BLaER1 treated with 17β-estradiol and CSF1 and Interleukin-3, amounts not matched to agents 10 nM and 100 nM (cell line): ENCODE data around the gene ABLIM3.

Experiments
- H3K27ac ChIP-seq, 11 experiments: shearing (Covaris generic); formaldehyde crosslinking; 2 replicates each; pipeline ENCODE4 v1.8.1; 2022
- H3K27me3 ChIP-seq, 11 experiments: shearing (Covaris generic); formaldehyde crosslinking; 2 replicates each; pipeline ENCODE4 v1.8.1; 2022
- H3K36me3 ChIP-seq, 11 experiments: shearing (Covaris generic); formaldehyde crosslinking; 2 replicates each; pipeline ENCODE4 v1.8.1; 2022
- H3K4me1 ChIP-seq, 10 experiments: shearing (Covaris generic); formaldehyde crosslinking; 2 replicates each; pipeline ENCODE4 v1.8.1; 2022
- H3K4me2 ChIP-seq, 11 experiments: shearing (Covaris generic); formaldehyde crosslinking; 2 replicates each; pipeline ENCODE4 v1.8.1; 2022
- H3K4me3 ChIP-seq, 10 experiments: shearing (Covaris generic); formaldehyde crosslinking; 2 replicates each; pipeline ENCODE4 v1.8.1; 2022
- H3K9ac ChIP-seq, 11 experiments: shearing (Covaris generic); formaldehyde crosslinking; 2 replicates each; pipeline ENCODE4 v1.8.1; 2022
- H3K9me3 ChIP-seq, 11 experiments: shearing (Covaris generic); formaldehyde crosslinking; replicated peaks in 1 of 11; 2 replicates each; pipeline ENCODE4 v1.8.1; 2022
- H4K20me1 ChIP-seq, 11 experiments: shearing (Covaris generic); formaldehyde crosslinking; 2 replicates each; pipeline ENCODE4 v1.8.1; 2022
- Cebpa-rat ChIP-seq, 11 experiments: shearing (Covaris generic); IDR thresholded peaks; 2 replicates each; pipeline ENCODE4 v1.8.1; 2022

Gene ABLIM3

GRCh38 chr5:149294872-149295829, 153.9 kb downstream of the ABLIM3 start:
- Histone ChIP-seq H3K4me3 (peak overlapping the region in 4 of 10 experiments; percentile 17 to 33 (median 22); a peak in 5 of 20 replicates), H3K9me3 (no peaks in the 10 kb centered on the region), H4K20me1 (no peaks in the 10 kb centered on the region), H3K4me2 (peak overlapping the region; percentile 70 to 93 (median 88)), H3K4me1 (peaks cover 53 to 92% (median 78%) of the 10 kb centered on the region in 10 experiments), H3K9ac (peak overlapping the region in 8 of 11 experiments; percentile 26 to 61 (median 40); a peak in 14 of 22 replicates), H3K27me3 (no peaks in the 10 kb centered on the region), H3K36me3 (0 out of 22 replicates have a peak, but pooled peaks cover 0 to 2% (median 0%) of the 10 kb centered on the region in 11 experiments), H3K27ac (peak overlapping the region in 8 of 11 experiments; percentile 5 to 64 (median 32); a peak in 8 of 22 replicates)
- TF ChIP-seq Cebpa-rat (IDR thresholded peaks at IDR 0.05) = no peak

- no peak for TF ChIP-seq Cebpa-rat (IDR thresholded peaks at IDR 0.05)
- Histone ChIP-seq H3K4me2 (peak overlapping the region; percentile 77 to 93 (median 88); a peak in 21 of 22 replicates), H4K20me1 (no peaks in the 10 kb centered on the region), H3K27ac (0 out of 22 replicates have a peak overlapping the region, but pooled peaks of 1 of the 11 experiments have one; percentile 4), H3K9me3 (no peaks in the 10 kb centered on the region), H3K4me3 (no peak overlapping the region), H3K4me1 (peaks cover 65 to 97% (median 83%) of the 10 kb centered on the region in 10 experiments), H3K9ac (no peak overlapping the region), H3K27me3 (no peaks in the 10 kb centered on the region), H3K36me3 (0 out of 22 replicates have a peak, but pooled peaks cover 0 to 4% (median 0%) of the 10 kb centered on the region in 11 experiments)
Observed at GRCh38 chr5:149297340-149298025, 156.2 kb downstream of the ABLIM3 start.

DNA sequence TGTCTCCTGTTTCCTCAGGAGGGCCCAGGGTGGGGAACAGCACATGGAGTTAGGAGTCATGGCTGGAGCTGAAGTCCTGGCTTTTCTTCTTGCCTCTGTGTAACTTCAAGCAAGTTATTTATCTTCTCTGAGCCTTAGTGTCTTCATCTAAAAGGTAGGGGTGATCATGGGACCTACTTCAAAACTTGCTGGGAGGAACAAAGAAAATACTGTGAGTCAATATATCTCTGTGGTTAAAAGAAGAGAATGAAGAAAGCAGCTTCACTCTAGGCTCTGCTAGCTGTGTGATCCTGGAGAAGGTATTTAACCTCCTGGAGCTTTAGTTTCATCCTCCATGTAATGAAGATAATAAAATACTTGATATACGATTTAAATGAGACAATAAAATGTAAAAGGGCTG, 156.9 kb downstream of the ABLIM3 start:
- Histone ChIP-seq H3K36me3 (0 out of 22 replicates have a peak, but pooled peaks cover 0 to 4% (median 0%) of the 10 kb centered on the region in 11 experiments), H3K27me3 (no peaks in the 10 kb centered on the region), H3K4me2 (peak overlapping the region; percentile 69 to 93 (median 88); a peak in 21 of 22 replicates), H3K4me3 (no peak overlapping the region), H3K4me1 (peaks cover 69 to 99% (median 87%) of the 10 kb centered on the region in 10 experiments), H3K9me3 (no peaks in the 10 kb centered on the region), H4K20me1 (no peaks in the 10 kb centered on the region), H3K27ac (0 out of 22 replicates have a peak overlapping the region, but pooled peaks of 1 of the 11 experiments have one; percentile 4), H3K9ac (no peak overlapping the region)
- no peak for TF ChIP-seq Cebpa-rat (IDR thresholded peaks at IDR 0.05)

GRCh38 chr5:149298842-149299404, 157.6 kb downstream of the ABLIM3 start:
- H3K27me3 ChIP-seq = no peaks in the 10 kb centered on the region
- H3K4me2 ChIP-seq = peak overlapping the region; percentile 69 to 93 (median 88)
- TF ChIP-seq Cebpa-rat (IDR thresholded peaks at IDR 0.05) = no peak
- H3K4me1 ChIP-seq = peaks cover 69 to 97% (median 88%) of the 10 kb centered on the region in 10 experiments
- peak overlapping the region in 5 of 11 experiments; percentile 22 to 51 (median 28); a peak in 6 of 22 replicates for H3K9ac ChIP-seq
- 0 out of 22 replicates have a peak, but pooled peaks cover 0 to 4% (median 0%) of the 10 kb centered on the region in 11 experiments for H3K36me3 ChIP-seq
- no peaks in the 10 kb centered on the region for H4K20me1 ChIP-seq
- H3K9me3 ChIP-seq = no peaks in the 10 kb centered on the region
- no peak overlapping the region; a peak in 1 of 20 replicates for H3K4me3 ChIP-seq
- H3K27ac ChIP-seq = peak overlapping the region in 7 of 11 experiments; percentile 31 to 72 (median 52); a peak in 14 of 22 replicates

- Histone ChIP-seq H3K27me3 (no peaks in the 10 kb centered on the region), H4K20me1 (no peaks in the 10 kb centered on the region), H3K4me2 (peak overlapping the region; percentile 69 to 93 (median 88)), H3K4me1 (peaks cover 69 to 97% (median 90%) of the 10 kb centered on the region in 10 experiments), H3K36me3 (0 out of 22 replicates have a peak, but pooled peaks cover 0 to 4% (median 0%) of the 10 kb centered on the region in 11 experiments), H3K9ac (peak overlapping the region in 5 of 11 experiments; percentile 22 to 51 (median 28); a peak in 5 of 22 replicates), H3K9me3 (no peaks in the 10 kb centered on the region), H3K4me3 (no peak overlapping the region; a peak in 1 of 20 replicates), H3K27ac (peak overlapping the region in 7 of 11 experiments; percentile 31 to 72 (median 52); a peak in 13 of 22 replicates)
- no peak for TF ChIP-seq Cebpa-rat (IDR thresholded peaks at IDR 0.05)
Observed at GRCh38 chr5:149299451-149300054, 158.3 kb downstream of the ABLIM3 start.

DNA sequence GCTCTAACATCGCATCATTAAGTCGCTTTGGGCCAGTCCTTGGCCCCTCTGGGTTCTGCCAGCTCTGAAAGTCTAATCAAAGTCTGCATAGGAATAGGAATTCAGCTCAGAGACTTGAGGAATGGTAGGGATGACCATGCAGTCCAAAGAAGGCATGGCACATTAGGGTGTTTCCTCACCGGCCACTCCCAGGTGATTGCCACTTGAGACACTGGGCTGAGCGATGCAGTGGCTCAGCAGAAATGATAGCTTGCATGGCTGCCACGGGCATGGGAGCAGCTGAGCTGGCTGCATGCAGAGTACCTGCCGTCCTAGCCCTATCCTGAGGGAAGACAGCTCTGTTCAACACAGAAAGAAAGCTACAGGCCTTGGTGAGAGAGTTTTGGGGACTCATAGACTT, 159.1 kb downstream of the ABLIM3 start:
- Histone ChIP-seq H3K9me3 (no peaks in the 10 kb centered on the region), H4K20me1 (no peaks in the 10 kb centered on the region), H3K36me3 (0 out of 22 replicates have a peak, but pooled peaks cover 0 to 4% (median 0%) of the 10 kb centered on the region in 11 experiments), H3K4me1 (peaks cover 60 to 94% (median 87%) of the 10 kb centered on the region in 10 experiments), H3K9ac (no peak overlapping the region), H3K4me3 (no peak overlapping the region), H3K27me3 (no peaks in the 10 kb centered on the region), H3K4me2 (peak overlapping the region in 9 of 11 experiments; percentile 79 to 93 (median 88); a peak in 16 of 22 replicates), H3K27ac (no peak overlapping the region)
- TF ChIP-seq Cebpa-rat (IDR thresholded peaks at IDR 0.05) = no peak

DNA sequence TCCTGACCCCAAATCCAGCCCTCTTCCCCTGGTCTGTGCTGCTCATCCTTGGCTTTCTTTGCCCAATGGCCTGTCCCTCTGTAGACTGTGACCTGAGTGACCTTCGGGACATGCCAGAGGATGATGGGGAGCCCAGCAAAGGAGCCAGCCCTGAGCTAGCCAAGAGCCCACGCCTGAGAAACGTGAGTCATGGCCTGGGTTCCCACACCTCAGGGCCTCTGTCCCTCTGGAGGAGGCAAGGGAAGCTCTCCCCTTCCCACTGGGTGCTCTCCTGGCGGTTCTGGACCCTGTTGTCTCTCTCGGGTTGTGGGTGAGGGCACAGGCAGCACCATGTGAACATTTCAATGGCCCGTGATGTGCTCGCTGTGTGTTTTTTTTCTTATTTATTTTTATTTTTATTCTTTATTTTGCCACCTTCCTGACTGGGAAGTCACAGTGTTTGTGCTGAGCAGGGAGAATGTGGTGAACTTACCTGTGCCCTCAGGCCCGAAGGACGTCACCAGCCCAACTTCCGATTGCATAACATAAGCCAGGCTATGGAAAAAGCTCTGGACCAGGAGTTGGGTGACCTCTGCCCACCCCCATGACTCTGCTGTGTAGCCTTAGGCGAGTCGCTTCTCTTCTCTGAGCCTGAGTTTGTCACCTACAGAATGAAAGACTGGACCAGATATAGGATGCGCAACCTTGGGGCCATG, 159.9 kb downstream of the ABLIM3 start:
- Histone ChIP-seq H3K27ac (peak overlapping the region in 3 of 11 experiments; percentile 11 to 70 (median 48); a peak in 2 of 22 replicates), H3K4me2 (peak overlapping the region; percentile 68 to 91 (median 85)), H3K9me3 (no peaks in the 10 kb centered on the region), H4K20me1 (no peaks in the 10 kb centered on the region), H3K27me3 (no peaks in the 10 kb centered on the region), H3K4me3 (no peak overlapping the region), H3K9ac (no peak overlapping the region), H3K4me1 (peaks cover 52 to 89% (median 79%) of the 10 kb centered on the region in 10 experiments), H3K36me3 (peaks cover 0 to 4% (median 0%) of the 10 kb centered on the region in 11 experiments; a peak in 1 of 22 replicates)
- TF ChIP-seq Cebpa-rat (IDR thresholded peaks at IDR 0.05) = no peak
